DOHH2 (cell line): ENCODE results near the gene SLC7A4.
"Not testable (repeated sequence)": the region's sequence is repeated elsewhere in the genome, so short reads cannot be mapped to it uniquely, and the experiment has no call there.

Experiments used
- EZH2phosphoT487 ChIP-seq: fragments of 200-600 bp; sonication (generic); IDR thresholded peaks from 2 replicates; pipeline ENCODE4 v1.6.1; 2017; ENCODE audit warnings: borderline replicate concordance, mild to moderate bottlenecking, antibody characterized with exemption, low read length, moderate library complexity, mixed read lengths
- TF ChIP-seq, protein P1 (sequence below): fragments of 200-600 bp; sonication (generic); IDR thresholded peaks from one replicate; pipeline ENCODE4 v1.5.1; 2014; ENCODE audit warnings: antibody characterized with exemption, mild to moderate bottlenecking, low read depth, low read length; ENCODE audit not compliant: poor library complexity, severe bottlenecking

- TF ChIP-seq, protein P1, sequence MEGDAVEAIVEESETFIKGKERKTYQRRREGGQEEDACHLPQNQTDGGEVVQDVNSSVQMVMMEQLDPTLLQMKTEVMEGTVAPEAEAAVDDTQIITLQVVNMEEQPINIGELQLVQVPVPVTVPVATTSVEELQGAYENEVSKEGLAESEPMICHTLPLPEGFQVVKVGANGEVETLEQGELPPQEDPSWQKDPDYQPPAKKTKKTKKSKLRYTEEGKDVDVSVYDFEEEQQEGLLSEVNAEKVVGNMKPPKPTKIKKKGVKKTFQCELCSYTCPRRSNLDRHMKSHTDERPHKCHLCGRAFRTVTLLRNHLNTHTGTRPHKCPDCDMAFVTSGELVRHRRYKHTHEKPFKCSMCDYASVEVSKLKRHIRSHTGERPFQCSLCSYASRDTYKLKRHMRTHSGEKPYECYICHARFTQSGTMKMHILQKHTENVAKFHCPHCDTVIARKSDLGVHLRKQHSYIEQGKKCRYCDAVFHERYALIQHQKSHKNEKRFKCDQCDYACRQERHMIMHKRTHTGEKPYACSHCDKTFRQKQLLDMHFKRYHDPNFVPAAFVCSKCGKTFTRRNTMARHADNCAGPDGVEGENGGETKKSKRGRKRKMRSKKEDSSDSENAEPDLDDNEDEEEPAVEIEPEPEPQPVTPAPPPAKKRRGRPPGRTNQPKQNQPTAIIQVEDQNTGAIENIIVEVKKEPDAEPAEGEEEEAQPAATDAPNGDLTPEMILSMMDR, result not testable (repeated sequence)
- TF ChIP-seq EZH2phosphoT487, result not testable (repeated sequence)
These were observed 32.1 kb upstream of the SLC7A4 start for GRCh38 chr22:21064425-21064824.
